Caco-2 (cell line): ENCODE results near the gene ZNF787. TPM values are rescaled to one million over a fixed set of nuclear protein-coding genes. Genes with fewer than 3 reads are reported as not detected.
"Not testable (repeated sequence)": the region's sequence is repeated elsewhere in the genome, so short reads cannot be mapped to it uniquely, and the experiment has no call there.

Source experiments
- BruUV-seq: library from RNA; stranded (reverse); fragments of 400-500 nt; replicated peaks from 2 replicates; lab custom pipeline; 2021; lab: Mats Ljungman, UMichigan
- CTCF ChIA-PET: fragments of 300-600 bp; sonication (Branson Sonifier 250); formaldehyde crosslinking; loops from one replicate; lab custom pipeline; 2022; ENCODE audit warnings: antibody characterized with exemption; lab: Charles Lee
- POLR2A ChIA-PET: fragments of 300-600 bp; sonication (Branson Sonifier 250); formaldehyde crosslinking; loops from one replicate; lab custom pipeline; 2022; ENCODE audit warnings: antibody characterized with exemption; lab: Charles Lee
- DNase-seq, 2 experiments: peaks; one replicate each; pipeline versions ENCODE4 v3.0.0 to v3.0.0-alpha.2; 2020 to 2022
- H3K27me3 ChIP-seq: replicated peaks from 2 replicates; pipeline ENCODE4 v1.6.0; 2011; ENCODE audit warnings: low read length; ENCODE audit not compliant: control insufficient read depth, insufficient read depth
- H3K36me3 ChIP-seq: 2 replicates; pipeline ENCODE4 v1.5.1; 2011; ENCODE audit warnings: low read length; ENCODE audit not compliant: control insufficient read depth, insufficient read depth
- H3K4me1 ChIP-seq: fragments of 250-450 bp; sonication (Bioruptor Pico); 2 replicates; pipeline ENCODE4 v1.5.1; 2020; ENCODE audit warnings: mild to moderate bottlenecking
- H3K4me3 ChIP-seq: 2 replicates; pipeline ENCODE4 v1.5.1; 2011; ENCODE audit warnings: low read depth, mild to moderate bottlenecking, control low read depth, low read length
- H3K9me3 ChIP-seq: fragments of 250-450 bp; sonication (Bioruptor Pico); 2 replicates; pipeline ENCODE4 v1.5.1; 2020; ENCODE audit warnings: mild to moderate bottlenecking, moderate library complexity
- H3K27ac Mint-ChIP-seq: one replicate; pipeline ENCODE4 v1.8.0; 2022; ENCODE audit warnings: mixed read lengths; ENCODE audit not compliant: unreplicated experiment
- H3K27me3 Mint-ChIP-seq: one replicate; pipeline ENCODE4 v1.8.0; 2022; ENCODE audit warnings: mixed read lengths; ENCODE audit not compliant: insufficient read depth, unreplicated experiment
- H3K36me3 Mint-ChIP-seq: one replicate; pipeline ENCODE4 v1.8.0; 2022; ENCODE audit warnings: mild to moderate bottlenecking, mixed read lengths; ENCODE audit not compliant: insufficient read depth, unreplicated experiment
- H3K4me1 Mint-ChIP-seq: one replicate; pipeline ENCODE4 v1.8.0; 2022; ENCODE audit warnings: low read depth, mixed read lengths; ENCODE audit not compliant: unreplicated experiment
- H3K4me3 Mint-ChIP-seq: one replicate; pipeline ENCODE4 v1.8.0; 2022; ENCODE audit warnings: mild to moderate bottlenecking, moderate library complexity, mixed read lengths; ENCODE audit not compliant: unreplicated experiment
- H3K9me3 Mint-ChIP-seq: one replicate; pipeline ENCODE4 v1.8.0; 2022; ENCODE audit warnings: mixed read lengths; ENCODE audit not compliant: unreplicated experiment
- intact Hi-C: fragments of 100-400 bp; cut with micrococcal nuclease; formaldehyde crosslinking; loops from one replicate; pipeline ENCODE4 v1.10.0; 2022; ENCODE audit not compliant: unreplicated experiment
- total RNA-seq: library from RNA; stranded (reverse); gene quantifications from 2 replicates; pipeline ENCODE4 v1.2.3, GENCODE V29; 2022
- TF ChIP-seq, protein P1 (sequence below), 2 experiments: fragments of 200-600 bp in 1 of 2; IDR thresholded peaks; 1 replicate in 1 of 2; 2 replicates in 1 of 2; pipeline versions ENCODE4 v1.5.1 to v1.8.0; 2011 to 2022; ENCODE audit warnings: antibody characterized with exemption in 1 of 2, control low read depth in 1 of 2, inconsistent platforms in 1 of 2, low read depth in 1 of 2, low read length in 1 of 2, mild to moderate bottlenecking in 1 of 2, moderate library complexity in 1 of 2; ENCODE audit not compliant: insufficient read depth in 1 of 2, severe bottlenecking in 1 of 2, unreplicated experiment in 1 of 2

Gene ZNF787
- total RNA-seq, 1 experiment from 2014 or later = 60.0 TPM

DNA sequence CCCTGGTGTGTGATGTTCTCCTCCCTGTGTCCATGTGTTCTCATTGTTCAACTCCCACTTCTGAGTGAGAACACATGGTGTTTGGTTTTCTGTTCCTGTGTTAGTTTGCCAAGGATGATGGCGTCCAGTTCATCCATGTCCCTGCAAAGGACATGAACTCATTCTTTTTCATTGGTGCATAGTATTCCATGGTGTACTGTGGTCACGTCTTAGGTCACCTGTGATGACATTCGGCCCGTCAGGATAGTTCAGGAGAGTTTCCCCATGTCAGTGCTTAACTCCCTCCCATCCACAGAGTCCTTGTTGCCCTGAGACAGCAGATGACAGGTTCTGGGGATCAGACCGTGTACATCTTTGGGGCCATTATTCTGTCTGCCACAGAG, 28.6 kb upstream of the ZNF787 start:
- no TSS peak for BruUV-seq
- H3K4me1 ChIP-seq = no peaks in the 10 kb centered on the region
- Mint-ChIP-seq H3K9me3 (no peaks in the 10 kb centered on the region), H3K27me3 (no peaks in the 10 kb centered on the region), H3K4me1 (no peaks in the 10 kb centered on the region), H3K36me3 (peaks cover 55% of the 10 kb centered on the region), H3K27ac (no peak overlapping the region), H3K4me3 (no peak overlapping the region)
- no peak for DNase-seq
- TF ChIP-seq, protein P1, sequence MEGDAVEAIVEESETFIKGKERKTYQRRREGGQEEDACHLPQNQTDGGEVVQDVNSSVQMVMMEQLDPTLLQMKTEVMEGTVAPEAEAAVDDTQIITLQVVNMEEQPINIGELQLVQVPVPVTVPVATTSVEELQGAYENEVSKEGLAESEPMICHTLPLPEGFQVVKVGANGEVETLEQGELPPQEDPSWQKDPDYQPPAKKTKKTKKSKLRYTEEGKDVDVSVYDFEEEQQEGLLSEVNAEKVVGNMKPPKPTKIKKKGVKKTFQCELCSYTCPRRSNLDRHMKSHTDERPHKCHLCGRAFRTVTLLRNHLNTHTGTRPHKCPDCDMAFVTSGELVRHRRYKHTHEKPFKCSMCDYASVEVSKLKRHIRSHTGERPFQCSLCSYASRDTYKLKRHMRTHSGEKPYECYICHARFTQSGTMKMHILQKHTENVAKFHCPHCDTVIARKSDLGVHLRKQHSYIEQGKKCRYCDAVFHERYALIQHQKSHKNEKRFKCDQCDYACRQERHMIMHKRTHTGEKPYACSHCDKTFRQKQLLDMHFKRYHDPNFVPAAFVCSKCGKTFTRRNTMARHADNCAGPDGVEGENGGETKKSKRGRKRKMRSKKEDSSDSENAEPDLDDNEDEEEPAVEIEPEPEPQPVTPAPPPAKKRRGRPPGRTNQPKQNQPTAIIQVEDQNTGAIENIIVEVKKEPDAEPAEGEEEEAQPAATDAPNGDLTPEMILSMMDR (IDR thresholded peaks at IDR 0.05; ENCODE audit: insufficient read depth in 1 of 2, low read depth in 1 of 2, low read length in 1 of 2, severe bottlenecking in 1 of 2, unreplicated experiment in 1 of 2) = no peak
- peaks cover 7% of the 10 kb centered on the region for H3K36me3 ChIP-seq
- ChIA-PET POLR2A (no interaction called here), CTCF (no interaction called here)
- no peaks in the 10 kb centered on the region for H3K9me3 ChIP-seq
- no peaks in the 10 kb centered on the region for H3K27me3 ChIP-seq
- no peak overlapping the region for H3K4me3 ChIP-seq
- intact Hi-C loops = loop anchor here (10.0 kb wide), 1 partner anchor 495 kb away; the partner anchor contains the start of gene U2AF2

GRCh38 chr19:56148955-56149655, 28.0 kb upstream of the ZNF787 start:
- H3K4me3 Mint-ChIP-seq, H3K9me3 ChIP-seq, H3K27ac Mint-ChIP-seq, BruUV-seq, CTCF ChIA-PET, H3K27me3 Mint-ChIP-seq, DNase-seq, H3K9me3 Mint-ChIP-seq, H3K4me3 ChIP-seq, H3K36me3 ChIP-seq, H3K27me3 ChIP-seq, H3K4me1 ChIP-seq, POLR2A ChIA-PET, H3K4me1 Mint-ChIP-seq: not testable (repeated sequence)
- intact Hi-C loops = loop anchor here (10.0 kb wide), 1 partner anchor 494 kb away; the partner anchor contains the start of gene U2AF2
- peaks cover 55% of the 10 kb centered on the region for H3K36me3 Mint-ChIP-seq

- intact Hi-C loops = loop anchor here (10.0 kb wide), 1 partner anchor 493 kb away; the partner anchor contains the start of gene U2AF2
- peaks cover 47% of the 10 kb centered on the region for H3K36me3 Mint-ChIP-seq
- no peaks in the 10 kb centered on the region for H3K9me3 ChIP-seq
- no TSS peak for BruUV-seq
- CTCF ChIA-PET = no interaction called here
- no peaks in the 10 kb centered on the region for H3K27me3 ChIP-seq
- H3K4me1 ChIP-seq = peaks cover 8% of the 10 kb centered on the region
- H3K27ac Mint-ChIP-seq = no peak overlapping the region
- no peak overlapping the region for H3K4me3 Mint-ChIP-seq
- H3K27me3 Mint-ChIP-seq = no peaks in the 10 kb centered on the region
- peaks cover 6% of the 10 kb centered on the region for H3K36me3 ChIP-seq
- peaks cover 14% of the 10 kb centered on the region for H3K4me1 Mint-ChIP-seq
- TF ChIP-seq, protein P1 (IDR thresholded peaks at IDR 0.05; ENCODE audit: insufficient read depth in 1 of 2, low read depth in 1 of 2, low read length in 1 of 2, severe bottlenecking in 1 of 2, unreplicated experiment in 1 of 2) = no peak
- H3K4me3 ChIP-seq = no peak overlapping the region
- H3K9me3 Mint-ChIP-seq = no peaks in the 10 kb centered on the region
- POLR2A ChIA-PET = no interaction called here
- no peak for DNase-seq
Observed at GRCh38 chr19:56148096-56148495, 27.0 kb upstream of the ZNF787 start.
